Stimulated activated CD4-positive, alpha-beta T cell treated with anti-CD3 and anti-CD28 coated beads, TNF-alpha, amount 100 ng/mL, for 4 hours (primary cell): ENCODE measurements around the gene MAP4K2.
"Not testable (repeated sequence)": the region's sequence is repeated elsewhere in the genome, so short reads cannot be mapped to it uniquely, and the experiment has no call there.

Source experiments
- DNase-seq, 3 experiments: peaks; one replicate each; pipeline ENCODE4 v3.0.0-alpha.2; 2020; ENCODE audit warnings: low read depth in 3 of 3

The MAP4K2 gene

DNA sequence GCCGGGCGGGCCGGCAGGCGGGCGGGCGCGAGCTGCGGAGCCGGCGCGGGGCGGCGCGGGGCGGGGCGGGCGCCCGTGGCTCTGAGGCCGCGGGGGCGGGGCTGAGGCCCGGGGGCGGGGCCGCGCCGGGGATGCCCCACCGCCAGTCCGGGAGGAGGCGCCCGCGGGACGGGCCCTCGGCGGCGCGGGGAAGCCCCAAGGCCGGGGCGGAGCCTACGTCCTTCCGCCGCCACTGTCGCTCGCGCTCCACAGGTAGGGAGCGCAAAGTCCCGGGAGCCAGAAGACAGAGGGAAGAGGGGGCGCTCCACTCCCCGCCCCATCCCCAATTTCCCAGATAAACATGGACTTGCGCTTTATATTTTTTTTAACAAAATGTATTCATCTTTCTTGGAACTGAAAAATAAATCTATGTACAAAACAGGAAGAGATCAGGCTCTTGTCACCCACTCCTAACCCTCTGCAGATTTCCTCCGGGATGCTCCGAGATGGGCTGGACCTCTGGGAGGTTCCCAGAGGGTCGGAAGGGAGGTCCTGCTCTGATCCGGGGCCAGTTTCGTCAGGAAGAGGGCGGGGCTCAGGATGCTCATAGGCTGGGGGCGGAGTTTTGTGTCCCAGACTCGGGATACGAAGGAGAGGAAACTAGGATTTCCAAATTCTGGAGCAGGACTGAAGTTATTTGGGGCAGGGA, at the start of gene MAP4K2:
Gene MAP4K2 (minus strand): TSS at position 57 of the 688 bp plus-strand sequence. CDS start 65 bp downstream, outside the sequence.
- DNase-seq, result peak; percentile 70 to 80 (median 73)

DNA sequence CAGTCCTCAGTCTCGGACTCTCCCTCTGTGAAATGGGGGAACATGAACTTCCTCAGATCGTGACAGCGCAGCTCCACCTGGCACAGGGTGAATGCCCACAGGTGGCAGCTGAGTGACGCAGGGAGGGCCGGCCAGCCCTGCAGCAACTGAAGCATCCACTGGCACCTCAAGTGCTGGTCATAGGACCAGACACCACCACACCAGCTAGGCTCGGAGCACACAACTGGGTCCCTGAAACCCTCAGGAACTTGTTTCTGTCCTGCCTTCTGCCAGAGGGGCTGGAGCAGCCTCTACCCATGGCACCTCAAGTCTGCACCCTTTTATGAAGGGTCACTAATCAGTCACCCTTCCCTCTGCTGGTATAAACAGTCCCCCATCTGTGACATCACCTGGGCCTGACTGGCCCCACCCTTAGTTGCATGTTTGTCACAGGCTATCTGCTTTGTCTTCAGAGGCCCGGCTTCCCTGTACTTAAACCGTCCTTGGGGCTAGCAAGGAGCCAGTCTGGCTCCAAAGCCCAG, 48.9 kb upstream of the MAP4K2 start:
- DNase-seq, result no peak

DNA sequence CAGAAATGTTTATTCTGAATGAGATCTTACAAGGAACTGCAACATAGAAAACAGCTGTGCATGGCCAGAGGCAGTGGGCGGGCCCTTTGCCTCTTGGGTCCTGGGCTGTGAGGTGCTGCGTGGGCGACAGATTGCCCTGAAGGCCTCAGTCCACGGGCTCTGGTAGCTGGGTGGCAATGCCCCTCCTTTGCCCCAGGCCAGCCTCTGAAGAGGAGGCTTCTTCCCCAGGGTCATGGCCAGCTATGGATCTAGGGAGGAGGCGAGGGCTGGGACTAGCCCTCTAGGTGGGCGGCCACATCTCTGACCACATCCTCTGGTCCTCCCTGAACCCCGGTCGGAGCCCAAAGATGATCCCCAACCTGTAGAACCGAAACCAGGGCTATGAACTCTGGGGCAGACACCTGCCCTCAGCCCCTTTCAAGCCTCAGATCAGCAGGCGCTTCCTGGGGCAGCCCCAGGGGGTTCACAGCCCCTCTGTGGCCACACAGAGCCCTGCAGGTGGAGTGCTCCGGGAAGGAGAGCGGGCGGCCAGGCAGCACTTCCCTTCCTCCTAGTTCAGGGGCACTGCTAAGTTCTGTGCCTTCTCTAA, 48.1 kb upstream of the MAP4K2 start:
- DNase-seq, result no peak

DNA sequence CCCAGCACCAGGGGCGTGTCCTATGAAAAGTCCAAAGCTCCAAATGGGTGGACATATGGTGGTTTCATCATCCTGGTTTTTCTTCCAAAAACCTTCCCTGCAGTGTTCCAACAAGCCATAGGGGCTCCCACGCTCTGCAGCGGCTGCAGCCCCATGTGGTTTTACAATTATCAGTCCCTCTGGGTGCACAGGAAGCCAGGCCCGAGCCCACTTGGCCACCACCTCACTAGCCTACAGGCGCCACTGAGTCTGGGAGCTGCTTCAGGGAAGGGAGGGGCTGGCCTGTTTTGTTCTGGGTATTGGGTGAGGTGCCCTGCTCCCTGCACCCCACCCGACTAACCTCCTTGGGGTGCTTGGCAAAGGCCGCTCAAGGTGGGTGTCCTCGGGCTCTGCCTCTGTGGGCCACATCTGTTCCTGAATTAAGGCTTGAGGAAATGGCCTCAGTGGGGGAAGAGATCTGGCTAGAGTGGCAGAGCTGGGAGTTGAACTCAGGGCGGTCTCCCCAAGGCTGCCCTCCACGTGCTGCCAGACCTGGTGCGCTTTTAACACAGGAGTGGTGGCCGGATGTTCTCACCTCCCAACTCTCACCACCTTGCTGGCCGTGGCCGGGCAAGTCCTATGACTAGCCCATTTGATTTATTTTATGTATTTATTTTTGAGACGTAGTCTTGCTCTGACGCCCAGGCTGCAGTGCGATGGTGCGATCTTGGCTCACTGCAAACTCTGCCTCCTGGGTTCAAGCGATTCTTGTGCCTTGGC, 46.8 kb upstream of the MAP4K2 start:
- no peak for DNase-seq

DNA sequence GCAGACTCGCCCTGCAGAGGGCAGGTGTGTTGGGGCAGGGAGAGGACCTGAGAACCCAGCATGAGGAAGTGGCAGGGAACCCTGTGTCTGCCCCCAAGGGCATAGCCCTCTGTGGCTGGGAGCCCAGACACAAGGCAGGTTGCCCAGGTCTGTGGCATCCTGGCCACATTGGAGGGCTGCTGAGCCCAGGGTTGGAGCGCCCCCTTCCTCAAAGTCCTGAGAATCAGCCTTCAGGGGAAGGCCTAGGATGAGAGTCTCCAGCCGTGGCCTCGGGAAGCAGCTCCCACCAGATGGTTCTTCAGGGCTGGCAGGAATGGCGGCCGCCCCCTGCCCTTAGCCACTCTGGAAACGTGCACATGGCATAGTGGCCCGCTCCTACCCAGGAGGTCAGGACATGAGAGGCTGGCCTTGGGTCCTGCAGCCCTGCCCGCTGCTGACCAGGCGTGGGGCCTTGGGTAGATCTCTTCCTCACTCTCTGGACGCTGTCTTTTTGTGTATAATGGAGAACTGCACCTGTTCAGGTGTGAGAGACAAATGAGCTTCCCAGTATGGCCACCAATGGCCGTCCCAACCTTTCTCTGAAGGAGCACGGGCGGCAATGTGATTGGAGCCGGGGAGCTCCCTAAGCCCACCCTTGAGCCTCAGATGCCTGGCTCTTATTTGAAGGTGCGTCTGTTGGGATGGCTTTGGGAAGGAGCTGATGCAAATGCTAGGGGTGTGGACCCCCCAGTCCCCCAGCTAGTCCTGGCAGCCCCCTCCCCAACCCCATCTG, 46.0 kb upstream of the MAP4K2 start:
- no peak for DNase-seq

DNA sequence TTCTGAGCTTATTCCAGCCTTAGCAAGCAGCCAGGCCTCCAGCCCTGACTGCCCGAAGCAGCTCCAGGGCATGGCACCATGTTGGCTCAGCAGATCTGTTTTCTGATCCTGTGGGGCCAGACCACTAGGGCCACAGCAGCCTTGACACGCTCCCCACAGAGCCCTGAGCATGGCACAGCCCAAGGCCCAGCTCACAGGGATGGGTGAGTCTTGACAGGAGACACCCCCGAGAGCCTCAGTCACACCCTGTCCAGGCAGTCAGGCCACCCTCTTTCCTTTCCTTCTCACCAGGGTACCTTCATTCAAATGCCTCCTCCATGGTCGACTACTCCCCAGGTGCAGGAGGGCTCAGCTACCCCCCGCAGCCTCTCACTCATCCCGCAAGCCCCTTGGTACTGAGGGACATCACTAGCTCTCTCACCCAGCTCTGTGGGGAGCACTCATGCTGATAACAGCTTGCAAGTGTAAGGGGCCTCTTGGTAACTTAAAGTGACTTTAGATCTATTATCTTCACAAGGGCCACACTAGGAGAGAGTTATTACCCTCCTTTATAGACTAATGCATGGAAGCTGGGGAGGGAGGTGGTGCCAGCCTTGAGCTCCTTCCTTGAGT, 45.3 kb upstream of the MAP4K2 start:
- DNase-seq, result no peak

DNA sequence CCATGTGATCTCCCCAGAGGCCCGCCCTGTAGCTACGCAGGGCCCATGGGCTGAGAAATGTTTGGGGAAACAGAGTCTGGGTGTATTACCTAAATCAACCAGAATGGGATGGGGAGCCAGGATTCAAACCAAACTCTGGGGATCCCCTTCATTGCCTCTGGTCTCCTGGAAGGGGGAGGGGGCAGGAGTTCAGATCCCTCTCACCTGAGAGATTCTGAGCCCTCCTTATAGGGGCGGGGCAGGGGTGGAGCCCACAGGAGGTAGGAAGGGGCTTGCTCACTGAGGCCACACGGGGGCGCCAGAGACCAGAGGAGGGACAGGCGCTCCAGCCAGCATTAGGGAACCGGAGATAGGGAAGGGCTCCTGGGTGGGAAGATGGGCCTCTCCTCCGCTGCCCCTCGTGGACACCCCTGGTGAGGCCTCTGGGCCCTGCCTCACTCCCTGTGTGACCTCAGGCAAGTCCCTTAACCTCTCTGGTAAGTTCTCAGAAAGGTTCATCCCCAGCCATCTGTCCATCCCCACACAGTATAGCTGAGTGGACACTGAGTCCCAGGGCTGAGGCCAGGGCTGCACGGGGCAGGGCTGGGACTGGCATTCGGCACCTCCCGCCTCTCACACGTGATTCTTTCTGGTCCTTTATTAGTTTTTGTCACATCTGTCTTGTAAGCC, 44.1 kb upstream of the MAP4K2 start:
- DNase-seq, result peak; percentile 82 to 94 (median 89)

DNA sequence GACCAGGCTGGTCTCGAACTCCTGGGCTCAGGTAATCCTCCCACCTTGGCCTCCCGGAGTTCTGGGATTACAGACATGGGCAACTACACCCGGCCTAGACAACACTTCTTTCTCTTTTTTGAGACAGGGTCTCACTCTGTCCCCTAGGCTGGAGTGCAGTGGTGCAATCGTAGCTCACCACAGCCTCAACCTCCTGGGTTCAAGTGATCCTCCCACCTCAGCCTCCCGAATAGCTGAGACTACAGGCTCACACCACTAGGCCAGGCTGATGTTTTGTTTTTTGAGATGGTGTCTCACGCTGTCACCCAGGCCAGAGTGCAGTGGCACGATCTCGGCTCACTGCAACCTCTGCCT, 42.7 kb upstream of the MAP4K2 start:
- not testable (repeated sequence) for DNase-seq

DNA sequence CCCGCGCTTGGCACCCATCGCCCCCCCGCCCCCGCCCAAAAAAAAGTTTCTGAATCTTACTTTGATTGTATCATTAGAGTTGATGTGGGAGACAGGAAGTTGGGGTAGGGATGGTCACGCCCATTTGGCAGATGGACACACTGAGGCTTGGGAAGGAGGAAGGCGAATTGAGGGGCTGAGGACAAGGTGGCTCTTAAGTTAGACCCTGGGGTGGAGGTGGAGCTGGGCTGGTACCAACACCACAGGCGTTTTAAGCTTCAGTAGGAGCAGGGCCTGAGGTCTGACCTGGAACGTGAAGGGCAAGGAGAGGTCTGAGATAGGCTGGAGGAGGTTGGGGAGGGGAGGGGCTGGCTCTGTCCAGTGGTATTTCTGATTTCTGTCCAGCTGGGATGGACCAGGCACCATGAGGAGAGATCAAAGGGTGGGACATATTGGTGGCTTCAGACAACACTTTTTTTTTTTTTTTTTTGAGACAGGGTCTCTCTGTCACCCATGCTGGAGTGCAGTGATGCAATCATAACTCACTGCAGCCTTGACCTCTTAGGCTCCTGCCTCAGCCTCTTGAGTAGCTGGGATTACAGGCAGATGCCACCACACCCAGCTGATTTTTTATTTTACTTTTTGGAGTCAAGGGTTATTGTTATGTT, 42.2 kb upstream of the MAP4K2 start:
- no peak for DNase-seq

DNA sequence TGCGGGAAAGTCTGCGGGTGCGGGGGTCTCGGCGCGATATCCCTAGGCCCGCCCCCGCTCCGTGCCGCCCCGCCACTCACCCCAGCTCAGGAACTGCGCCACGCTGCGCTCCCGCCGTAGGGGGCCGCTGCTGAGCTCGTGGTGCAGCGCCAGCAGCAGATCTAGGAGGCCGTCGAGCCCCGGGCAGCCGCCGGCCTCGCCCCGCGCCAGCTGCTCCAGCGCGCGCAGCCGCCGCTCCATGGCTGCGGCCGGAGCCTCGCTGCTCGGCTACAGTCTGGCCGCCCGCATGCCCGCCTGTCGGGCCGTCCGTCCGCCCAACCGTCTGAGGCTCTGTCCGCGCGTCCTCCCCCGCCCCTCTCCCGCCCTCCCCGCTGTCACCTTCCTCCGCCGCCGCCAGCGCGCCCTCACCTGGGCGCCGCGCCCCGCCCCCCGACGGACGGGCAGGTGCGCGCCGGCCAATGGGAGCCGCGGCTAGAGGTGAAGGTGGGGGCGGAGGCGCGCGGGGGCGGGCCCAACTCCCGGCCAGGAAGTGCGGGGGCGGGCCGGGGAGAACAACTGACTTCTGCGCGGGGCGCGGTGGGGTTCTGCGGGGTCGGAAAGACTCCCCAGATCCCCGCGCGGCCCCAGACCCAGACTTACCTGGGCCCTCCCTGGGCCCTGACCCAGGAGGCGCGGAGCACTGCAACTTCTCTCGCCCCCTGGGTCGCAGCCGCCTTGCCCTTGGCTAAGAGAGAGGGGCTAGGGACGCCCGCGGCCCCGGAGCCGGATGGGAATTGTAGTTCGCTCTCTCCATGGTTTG, 41.5 kb upstream of the MAP4K2 start, which contains the start of gene CDC42BPG:
Gene CDC42BPG (minus strand): TSS at position 324 of the 799 bp plus-strand sequence. CDS start 84 bp downstream, at position 240.
- no peak for DNase-seq

DNA sequence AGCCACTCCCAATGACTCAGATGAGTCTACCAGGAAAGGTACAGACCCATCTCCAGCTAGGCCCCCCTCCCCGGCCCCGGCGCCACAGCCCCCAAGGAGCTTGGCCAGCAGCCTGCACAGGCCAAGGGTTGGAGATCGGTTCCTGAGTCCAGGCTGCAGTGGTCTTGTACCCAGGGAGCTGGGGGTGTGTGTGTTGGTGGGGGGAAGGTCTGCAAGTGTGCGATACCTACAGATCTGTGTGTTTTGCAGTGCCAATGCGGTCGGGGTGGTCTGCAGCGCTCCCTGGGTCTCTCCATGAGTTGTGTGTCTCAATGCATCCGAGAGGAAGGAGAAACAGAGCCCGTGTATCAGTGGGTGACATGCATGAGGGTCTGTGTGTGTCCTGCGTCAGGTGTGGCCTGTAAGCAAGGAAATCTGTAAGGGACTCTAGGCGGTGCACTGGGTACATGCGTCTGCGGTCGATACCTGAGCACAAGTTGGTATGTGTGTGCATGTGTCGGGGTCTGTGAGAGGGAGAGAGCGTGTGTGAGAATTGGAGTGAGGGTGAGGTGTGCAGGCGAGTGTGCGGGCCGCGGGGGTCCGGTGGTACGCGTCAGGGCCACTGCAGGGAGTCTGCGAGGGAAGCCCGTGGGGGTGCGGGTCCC, 40.8 kb upstream of the MAP4K2 start:
- no peak for DNase-seq

DNA sequence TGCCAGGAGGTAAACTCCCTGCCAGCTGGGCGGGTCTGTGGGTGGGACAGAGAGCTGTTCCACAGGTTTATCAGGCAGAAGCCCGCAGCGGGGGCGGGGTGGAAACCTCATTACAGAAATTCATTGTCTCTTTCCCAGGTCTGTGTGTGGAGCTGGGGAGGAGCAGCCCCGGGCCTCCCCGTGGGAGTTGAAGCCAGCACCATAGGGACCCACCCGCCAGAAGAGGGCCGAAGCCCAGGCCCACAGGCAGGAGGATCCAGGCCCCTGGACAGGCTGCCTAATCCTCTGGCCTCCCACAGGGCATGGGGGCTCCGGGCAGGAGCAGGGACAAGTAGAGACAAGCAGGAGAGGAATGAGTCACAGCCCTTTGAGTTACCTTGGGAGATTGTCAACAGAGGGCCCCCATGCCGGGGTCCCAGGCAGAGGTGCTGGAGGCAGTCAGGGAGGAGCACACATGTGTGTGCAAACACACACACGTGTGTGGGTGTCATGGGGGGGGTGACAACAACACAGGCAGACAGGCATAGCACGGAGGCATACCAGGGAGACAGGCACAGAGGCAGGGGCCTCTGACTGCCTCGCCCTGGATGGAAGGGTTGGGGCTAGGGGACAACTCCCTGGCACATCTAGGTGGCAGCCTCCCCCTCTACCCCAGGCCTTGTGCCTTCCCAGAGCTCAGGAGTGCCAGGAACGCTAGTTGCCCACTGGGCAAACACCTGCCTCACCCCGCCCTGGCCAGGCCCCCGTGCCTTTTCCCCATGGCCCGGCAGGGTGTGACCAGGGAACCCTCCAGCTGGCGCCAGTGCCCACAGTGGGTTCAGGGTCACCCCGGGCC, 40.1 kb upstream of the MAP4K2 start:
- no peak for DNase-seq

DNA sequence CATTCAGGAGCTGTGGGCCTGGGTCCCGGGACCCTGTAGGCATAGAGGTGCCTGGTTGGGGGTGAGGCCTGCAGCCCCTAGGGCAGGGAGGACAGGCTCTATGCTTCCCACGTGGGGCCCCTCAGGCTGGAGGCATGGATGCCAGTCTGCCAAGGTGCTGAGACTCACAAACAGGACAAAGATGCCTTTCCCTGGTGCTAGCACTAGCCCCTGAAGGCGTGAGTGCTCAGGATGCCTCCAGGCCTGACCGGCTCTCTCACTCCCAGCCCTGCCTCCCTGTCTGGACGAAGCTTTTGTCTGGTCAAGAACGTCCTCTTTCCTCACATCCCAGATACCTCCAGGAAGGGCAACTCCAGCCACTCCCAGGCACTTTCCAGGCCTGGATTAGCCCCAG, 39.3 kb upstream of the MAP4K2 start:
- DNase-seq, result no peak

DNA sequence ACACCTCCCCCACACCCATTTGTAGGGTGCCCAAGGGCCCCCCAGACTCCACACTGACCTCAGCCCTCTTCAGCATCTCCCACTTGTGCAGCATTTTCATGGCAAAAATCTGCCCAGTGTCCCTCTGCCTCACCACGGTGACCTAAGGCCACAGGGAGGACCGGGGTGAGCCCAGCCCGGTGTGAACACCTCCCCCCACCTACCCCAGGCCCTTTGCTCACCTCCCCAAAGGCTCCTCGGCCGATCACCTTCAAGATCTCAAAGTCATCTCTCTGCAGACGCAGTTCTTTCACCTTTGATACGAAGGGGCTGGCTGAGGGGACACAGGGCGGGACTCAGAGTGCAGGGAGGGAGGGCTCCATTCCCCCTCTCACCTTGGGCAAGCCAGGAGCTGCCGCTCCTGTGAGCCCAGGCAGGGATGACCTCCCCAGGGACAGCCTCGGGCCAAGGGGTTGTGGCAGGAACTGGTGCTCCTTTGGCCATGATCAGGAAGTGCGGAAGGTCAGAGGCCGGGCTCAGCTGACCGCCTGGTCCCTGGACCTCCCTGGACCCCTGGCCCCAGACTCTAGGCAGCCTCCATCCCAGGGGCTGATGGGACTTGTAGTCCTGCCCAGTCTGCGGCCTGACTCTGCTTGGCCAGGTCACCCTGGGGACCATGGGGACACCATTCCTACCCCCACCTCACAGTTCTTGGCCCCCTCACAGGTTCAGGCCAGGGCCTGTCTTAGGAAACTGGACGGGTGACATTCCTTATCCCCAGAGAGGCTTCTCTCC, 38.8 kb upstream of the MAP4K2 start:
- no peak for DNase-seq

DNA sequence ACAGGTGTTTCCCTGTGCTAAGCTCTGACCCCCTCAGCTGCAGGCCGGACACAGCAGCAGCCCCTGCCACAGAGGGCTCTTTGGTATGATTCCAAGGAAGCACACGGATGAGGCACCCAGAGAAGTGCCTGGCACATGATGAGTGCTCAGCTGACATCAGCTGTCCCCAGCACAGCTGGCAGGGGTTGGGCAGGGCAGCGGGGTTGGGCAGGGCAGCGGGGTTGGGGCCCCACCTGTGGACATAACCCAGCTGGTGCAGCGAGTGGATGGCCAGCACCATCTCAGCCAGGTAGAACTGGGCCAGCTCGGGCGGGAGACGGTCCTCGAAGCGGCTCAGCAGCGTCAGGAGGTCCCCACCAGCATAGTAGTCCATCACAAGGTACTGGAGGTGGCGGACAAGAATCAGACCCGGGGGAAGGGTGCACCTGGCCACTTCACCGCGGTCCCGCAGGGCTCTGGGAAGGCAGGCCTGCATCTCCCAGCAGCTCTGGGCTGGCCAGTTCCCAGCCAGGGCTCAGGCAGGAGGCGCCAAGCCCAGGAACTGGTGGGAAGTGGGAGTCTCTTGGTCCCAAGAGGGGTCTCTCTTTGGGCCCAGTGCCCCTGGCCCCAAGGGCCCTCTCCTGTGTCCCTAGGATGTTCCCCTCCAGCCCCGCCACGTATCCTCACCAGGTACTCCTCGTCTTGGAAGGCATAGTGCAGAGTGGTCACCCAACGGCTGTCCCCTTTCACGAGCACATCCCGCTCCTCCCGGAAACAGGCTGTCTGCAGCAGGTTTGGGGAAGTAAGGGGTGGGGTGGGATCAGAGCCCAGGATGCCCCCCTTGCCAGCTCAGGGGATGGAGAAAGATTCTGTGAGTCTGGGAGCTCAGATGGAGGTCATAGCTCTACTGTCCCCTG, 37.1 kb upstream of the MAP4K2 start:
- DNase-seq, result no peak

DNA sequence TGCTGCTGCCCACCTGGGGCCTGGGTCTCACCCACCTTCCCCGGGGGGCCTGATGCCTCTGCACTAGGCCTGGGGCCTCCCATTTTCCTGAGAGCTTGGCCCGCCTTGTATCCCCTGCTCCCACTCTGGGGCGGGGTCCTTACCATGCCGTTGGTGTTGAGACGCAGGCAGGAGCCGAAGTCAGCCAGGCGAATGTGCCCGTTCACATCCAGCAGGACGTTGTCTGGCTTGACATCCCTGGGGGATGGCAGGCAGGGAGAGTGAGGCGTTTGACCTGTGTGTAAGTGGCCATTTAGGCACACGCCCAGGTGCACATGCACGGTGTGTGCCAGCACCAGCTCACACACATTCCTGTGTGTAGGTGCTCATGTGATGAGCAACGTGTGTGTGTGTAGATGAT, 36.3 kb upstream of the MAP4K2 start:
- DNase-seq, result no peak
